HG02870 (cell line): ENCODE measurements around the gene DEFB118.
"Not testable (repeated sequence)": the region's sequence is repeated elsewhere in the genome, so short reads cannot be mapped to it uniquely, and the experiment has no call there.

Experiments used
- ATAC-seq: cut with Tn5 transposase; IDR thresholded peaks from one replicate; pipeline ENCODE4 v1.9.1; 2021; ENCODE audit warnings: mild to moderate bottlenecking, moderate library complexity; ENCODE audit not compliant: unreplicated experiment

DEFB118 gene, protein sequence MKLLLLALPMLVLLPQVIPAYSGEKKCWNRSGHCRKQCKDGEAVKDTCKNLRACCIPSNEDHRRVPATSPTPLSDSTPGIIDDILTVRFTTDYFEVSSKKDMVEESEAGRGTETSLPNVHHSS

DNA sequence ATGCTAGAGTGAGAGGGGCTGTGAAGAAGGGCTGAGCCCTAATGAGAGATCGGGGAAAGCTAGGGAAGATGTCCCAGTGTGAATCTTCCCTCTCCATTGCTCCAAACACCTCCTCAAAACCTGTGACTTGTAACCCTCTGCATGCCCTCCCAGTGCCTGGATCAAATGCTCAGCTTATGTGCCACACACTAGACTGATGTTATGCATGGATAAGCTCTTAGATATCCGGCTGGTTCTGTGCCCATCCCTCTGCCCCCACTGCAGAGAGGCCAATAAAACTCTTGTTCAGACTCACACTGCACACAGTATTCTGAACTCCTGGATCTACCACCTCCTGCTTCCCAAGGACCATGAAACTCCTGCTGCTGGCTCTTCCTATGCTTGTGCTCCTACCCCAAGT lies at the start of gene DEFB118:
DEFB118 (plus strand) TSS at position 301 of the 400 bp plus-strand sequence; CDS start at position 351, 50 bp downstream.
- no peak for ATAC-seq

DNA sequence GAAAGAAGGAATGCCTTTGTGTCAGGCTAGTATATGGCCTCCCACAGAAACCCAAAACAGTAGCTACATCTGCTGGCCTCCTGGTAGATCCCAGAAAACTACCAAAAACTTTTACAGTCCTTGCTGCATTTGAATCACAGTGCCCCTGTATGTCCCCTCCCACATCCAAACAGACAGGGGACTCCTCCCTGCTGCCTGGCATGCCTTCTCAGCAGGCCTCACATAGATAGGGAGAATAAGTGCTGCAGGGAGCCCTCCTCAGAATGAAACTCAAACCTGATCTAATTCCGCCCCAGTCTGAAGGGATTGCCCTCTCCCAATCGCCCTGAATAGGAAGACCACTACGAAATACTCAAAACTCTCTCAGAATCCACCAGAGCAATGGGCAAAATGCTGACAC lies 45.9 kb upstream of the DEFB118 start:
- ATAC-seq = no peak

DNA sequence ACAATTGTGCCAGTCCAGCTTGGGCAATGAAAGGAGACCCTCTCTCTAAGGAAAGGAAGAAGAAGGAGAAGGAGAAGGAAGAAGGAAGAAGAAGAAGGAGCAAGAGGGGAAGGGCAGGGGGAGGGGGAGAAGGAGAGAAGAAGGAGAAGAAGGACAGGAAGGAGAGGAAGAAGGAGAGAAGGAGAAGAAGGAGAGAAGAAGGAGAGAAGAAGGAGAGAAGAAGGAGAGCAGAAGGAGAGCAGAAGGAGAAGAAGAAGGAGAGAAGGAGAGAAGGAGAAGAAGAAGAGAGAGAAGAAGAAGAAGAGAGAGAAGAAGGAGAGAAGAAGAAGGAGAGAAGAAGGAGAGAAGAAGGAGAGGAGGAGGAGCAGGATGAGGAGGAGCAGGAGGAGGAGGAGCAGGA lies 37.5 kb upstream of the DEFB118 start:
- no peak for ATAC-seq

DNA sequence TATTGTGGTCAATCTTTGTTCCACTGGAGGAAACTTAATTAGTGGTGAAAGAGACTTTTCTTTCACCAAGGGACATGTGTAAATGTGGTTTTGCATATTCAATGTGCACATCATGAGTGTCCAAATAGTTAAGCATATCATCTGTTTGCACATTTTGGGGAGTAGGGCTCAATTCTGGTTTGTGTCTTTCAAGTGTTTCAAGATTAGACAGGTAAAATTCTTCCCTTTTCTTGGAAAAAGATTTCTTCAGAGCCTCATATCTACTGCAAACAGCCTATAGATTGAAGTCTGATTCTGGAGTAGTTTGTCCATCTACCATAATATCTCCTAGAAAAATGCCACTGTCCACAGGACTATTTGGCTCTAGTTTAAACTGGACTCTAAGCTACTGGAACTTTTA lies 26.9 kb upstream of the DEFB118 start:
- no peak for ATAC-seq

DNA sequence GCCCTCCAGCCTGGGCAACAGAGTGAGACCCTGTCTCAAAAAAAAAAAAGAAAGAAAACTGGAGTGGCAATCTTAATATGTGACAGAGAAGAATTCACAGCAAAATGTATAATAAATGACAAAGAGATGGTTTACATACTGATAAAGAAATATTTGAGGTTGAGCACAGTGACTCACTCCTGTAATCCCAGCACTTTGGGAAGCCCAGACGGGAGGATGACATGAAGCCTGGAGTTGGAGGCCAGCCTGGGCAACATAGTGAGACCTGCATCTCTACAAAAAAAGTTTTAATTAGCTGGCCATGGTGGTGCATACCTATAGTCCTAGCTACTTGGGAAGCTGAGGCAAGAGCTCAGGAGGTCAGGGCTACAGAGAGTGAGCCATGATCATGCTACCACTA lies 12.4 kb upstream of the DEFB118 start:
- ATAC-seq = no peak

DNA sequence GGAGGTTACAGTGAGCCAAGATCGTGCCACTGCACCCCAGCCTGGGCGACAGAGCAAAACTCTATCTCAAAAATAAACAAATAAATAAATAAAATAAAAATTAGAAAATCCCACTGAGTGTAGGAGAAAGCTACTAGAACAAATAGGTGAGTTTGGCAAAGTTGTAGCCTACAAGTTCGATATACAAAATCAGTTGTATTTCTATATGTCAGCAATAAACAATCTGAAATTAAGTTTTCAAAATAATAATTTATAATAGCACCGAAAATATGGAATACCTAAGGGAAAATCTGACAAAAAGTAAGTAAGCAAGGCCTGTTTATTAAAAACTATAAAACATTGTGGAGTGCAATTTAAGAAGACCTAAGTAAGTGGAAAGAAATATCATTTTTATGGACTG lies 5.1 kb upstream of the DEFB118 start:
- no peak for ATAC-seq

DNA sequence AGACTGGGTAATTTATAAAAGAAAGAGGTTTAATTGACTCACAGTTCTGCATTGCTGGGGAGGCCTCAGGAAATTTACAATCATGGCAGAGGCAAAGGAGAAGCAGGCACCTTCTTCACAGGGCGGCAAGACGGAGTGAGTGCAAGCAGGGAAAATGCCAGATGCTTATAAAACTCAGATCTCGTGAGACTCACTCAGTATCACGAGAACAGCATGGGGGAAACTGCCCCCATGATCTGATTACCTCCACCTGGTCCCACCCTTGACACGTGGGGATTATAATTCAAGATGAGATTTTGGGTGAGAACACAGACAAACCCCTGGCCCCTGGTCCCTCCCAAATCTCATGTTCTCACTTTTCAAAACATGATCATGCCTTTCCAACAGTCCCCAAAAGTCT lies 4.1 kb upstream of the DEFB118 start:
- not testable (repeated sequence) for ATAC-seq

DNA sequence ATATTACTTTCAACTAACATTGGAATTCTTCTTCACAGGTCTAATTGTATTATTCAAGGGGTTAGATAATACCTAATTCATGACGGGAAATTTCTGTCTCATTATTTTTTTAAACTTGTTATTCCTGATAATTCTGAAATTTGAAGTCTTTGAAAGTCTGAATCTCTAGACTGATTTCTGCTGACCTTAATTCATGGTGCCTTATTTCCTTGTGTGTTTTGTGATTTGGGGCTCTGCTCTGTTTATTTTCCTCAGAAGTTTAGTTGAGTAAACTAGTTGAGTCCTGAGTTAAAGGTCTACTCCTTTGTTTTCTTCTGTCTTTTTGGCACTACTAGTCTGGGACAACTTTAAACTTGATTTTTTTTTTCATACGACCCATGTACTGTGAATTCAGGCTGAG lies 5.9 kb downstream of the DEFB118 start:
- ATAC-seq = no peak

DNA sequence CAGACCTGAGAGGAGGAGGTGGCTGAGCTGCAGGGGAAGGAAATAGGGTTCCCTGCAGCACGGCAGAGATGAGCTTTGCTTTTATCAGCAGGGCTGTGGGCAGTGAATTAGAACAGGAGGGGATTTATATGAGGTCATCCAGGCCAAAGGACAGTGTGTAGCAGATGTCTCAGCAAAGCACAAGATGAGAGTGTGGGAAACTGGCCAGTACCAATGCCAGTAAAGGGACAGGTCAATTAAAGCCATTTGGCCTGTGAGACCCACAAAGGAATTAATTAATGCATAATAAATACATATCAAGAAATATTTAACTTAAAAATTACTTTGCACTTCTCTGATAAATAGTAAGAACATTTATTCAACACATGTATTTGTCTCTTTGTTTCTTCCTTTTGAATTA lies 22.1 kb downstream of the DEFB118 start, which contains the start of gene DEFB119:
DEFB119 (minus strand) TSS at position 101 of the 400 bp plus-strand sequence. CDS start 107 bp downstream, outside the sequence.
- no peak for ATAC-seq

DNA sequence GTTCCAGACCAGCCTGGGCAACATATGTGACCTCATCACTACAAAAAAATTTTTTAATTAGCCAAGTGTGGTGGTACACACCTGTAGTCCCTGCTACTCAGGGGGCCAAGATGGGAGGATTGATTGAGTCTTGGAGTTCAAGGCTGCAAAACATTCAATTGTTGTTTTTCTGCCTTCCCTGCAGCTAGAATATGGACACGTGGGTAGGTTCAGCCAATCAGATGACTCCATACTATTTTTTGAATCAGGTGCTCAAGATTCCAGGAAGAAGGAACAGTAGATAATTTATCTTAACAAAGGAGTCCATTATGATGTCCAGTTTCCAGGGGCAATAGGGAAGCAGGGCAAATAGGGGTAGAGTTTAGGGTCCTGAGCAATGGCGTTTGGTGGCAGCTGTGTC lies 24.4 kb downstream of the DEFB118 start:
- ATAC-seq = no peak

DNA sequence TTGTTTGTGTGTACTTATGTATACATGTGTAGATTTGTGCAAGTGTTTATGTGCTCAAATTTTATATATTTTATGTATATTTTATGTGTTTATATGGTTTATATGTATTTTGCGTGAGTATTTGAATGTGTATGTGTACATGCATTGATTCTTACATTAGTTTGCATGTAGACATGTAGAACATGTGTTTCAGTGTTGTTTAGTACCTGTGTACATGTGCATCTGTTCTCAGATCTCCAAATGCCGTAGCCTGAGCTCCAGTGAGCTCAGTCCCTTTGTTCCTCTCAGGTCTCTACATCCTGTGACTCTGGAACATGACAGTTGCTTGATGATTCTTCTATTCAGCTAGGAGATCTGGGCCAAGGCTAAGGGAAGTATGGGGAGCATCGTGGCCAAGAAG lies 26.5 kb downstream of the DEFB118 start:
- ATAC-seq = no peak

DNA sequence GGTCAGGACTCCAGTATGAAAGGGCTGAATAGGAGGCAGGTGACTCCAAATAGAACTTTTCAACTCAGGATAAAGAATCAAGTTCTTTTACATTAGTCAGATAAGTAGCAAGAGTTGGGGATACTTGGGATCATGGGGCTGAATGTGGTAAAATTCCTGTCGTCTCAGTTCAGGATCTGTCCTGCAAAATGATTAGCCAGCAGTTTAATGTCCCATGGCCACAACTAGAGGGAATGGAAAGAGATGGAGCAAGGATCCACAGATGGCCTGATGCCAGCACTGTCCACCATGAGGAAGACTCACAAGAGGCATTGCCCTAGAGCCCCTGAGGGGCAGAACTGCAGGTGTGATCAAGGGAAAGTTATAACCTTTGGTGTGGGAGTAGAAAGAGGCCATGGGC lies 35.5 kb downstream of the DEFB118 start:
- ATAC-seq = no peak

DNA sequence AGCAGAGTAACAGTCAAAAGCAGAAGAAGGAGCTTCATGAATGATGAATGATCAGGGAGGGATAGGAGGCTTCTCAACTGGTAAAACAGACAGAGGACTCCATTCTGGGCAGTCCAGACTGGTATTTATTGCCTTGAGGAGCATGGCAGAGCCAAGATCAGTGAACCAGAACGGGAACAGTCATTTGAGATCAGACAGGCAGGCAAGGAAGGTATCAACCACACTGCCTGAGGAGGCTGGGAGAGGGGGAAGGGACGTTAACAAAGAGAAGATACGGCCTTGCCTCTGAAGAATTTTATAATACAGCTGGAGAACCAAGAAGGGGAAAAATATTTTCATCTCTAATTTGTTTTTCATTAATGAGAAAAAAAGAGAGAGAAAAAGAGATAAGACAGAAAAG lies 37.7 kb downstream of the DEFB118 start, which contains the start of gene DEFB121:
DEFB121 (minus strand) TSS at position 101 of the 400 bp plus-strand sequence; CDS start at position 38, 63 bp downstream.
- ATAC-seq = no peak

DNA sequence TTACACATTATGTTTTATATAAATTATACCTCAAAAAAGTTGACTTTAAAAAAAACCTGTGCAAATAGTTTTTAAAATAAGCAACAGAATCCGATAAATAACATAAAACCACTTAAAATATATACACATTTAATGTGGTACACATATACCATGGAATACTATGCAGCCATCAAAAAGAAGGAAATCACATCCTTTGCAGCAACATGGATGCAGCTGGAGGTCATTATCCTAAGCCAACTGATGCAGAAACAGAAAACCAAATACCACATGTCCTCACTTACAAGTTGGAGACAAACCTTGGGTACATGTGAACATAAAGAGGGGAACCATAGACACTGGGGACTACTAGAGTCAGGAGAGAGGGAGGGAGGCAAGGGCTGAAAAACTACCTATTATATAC lies 41.6 kb downstream of the DEFB118 start:
- no peak for ATAC-seq

DNA sequence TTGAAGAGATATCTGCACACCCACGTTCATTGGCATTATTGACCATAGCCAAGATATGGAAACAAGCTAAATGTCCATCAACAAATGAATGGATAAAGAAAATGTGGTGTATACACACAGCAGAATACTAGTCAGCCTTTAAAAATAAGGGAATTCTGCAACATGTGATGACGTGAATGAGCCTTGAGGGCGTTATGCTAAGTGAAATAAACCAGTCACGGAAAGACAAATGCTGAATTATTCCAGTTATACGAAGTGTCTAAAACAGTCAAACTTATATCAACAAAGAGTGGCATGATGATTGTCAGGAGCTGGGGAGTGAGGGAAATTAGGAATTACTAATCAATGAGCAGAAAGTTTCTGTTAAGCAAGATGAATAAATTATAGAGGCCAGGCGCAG lies 46.0 kb downstream of the DEFB118 start:
- no peak for ATAC-seq

DNA sequence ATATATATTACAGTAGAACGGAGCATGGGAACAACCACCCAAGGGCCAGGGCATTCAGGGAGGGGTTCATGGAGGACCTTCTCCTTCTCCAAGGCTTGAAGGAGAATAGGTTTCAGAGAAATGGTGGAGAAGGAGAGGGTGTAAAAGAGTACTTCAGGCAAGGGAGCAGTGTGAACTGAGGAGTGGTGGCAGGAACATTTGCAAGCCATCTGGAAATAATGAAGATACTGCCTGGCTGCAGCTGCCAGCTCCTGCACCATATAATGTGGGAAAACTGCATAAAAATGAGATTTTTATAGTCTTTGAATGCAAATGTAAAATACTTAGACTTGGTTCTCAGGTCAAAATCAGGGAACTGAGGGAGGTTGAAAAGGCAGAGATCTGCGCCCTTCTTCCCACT lies 47.3 kb downstream of the DEFB118 start:
- ATAC-seq = no peak

DNA sequence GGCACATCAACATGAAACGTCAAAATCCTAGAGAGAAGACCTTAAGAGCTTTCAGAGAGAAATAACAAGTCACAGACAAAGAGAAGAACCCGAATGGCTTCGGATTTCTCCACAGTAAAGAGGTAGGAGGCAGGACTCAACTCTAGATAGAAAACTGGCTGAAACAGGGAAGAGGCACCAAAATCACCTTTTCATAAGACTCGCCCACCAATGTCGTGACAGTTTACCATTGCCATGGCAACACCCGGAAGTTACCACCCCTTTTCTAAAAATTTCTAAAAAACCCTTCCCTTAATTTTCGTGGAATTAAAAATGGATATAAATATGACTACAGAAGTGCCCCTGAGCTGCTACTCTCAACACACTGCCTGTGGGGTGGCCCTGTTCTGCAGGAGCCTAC lies 49.9 kb downstream of the DEFB118 start:
- ATAC-seq = no peak
